ENCODE measurements around the gene CCNL2. TPM values are rescaled to one million over a fixed set of nuclear protein-coding genes. Genes with fewer than 3 reads are reported as not detected.

The CCNL2 gene
- total and polyA plus RNA-seq, 4 donors = 46.4 to 170 (median 104) TPM

DNA sequence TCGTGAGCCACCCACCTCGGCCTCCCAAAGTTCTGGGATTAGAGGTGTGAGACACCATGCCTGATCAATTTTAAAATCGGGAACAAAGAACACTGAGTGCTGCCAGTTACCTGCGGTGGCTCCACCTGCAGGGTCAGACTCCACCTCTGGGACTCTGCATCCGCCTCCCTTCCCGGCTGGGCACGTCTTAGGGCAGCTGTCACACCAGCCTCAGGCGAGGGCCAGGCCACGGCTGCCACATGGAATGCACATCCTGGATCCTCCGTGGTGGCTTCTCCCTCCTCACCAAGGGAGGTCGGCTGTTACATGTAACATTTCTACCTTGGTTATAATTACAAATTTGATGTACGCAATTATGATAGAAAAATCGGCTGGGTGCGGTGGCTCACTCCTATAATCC lies 34.9 kb downstream of the CCNL2 start:
- H3K27ac ChIP-seq (ENCODE audit: low read depth in 1 of 2, low read length in 2 of 2) = no peak overlapping the region
- 79% methylated on average over 14 of the region's 14 CpGs for WGBS
- H3K4me1 ChIP-seq (ENCODE audit: control insufficient read depth in 4 of 4, insufficient read depth in 4 of 4, low read length in 3 of 4) = no peaks in the 10 kb centered on the region
- no peak overlapping the region for H3K9ac ChIP-seq (ENCODE audit: low read depth in 1 of 2, low read length in 2 of 2)
- TF ChIP-seq TAF1 (conservative IDR thresholded peaks at IDR 0.05) (no peak), HNF4G (IDR thresholded peaks at IDR 0.05) (no peak), JUND (IDR thresholded peaks at IDR 0.05) (no peak), FOXA2 (IDR thresholded peaks at IDR 0.05) (no peak), NR2F2 (IDR thresholded peaks at IDR 0.05) (no peak), RAD21 (IDR thresholded peaks at IDR 0.05) (no peak), RXRA (IDR thresholded peaks at IDR 0.05) (no peak), YY1 (IDR thresholded peaks at IDR 0.05) (no peak), EGR1 (IDR thresholded peaks at IDR 0.05; ENCODE audit: low read depth in 2 of 2) (no peak), SP1 (IDR thresholded peaks at IDR 0.05) (no peak), FOXA1 (IDR thresholded peaks at IDR 0.05) (no peak)
- TF ChIP-seq, protein P1, sequence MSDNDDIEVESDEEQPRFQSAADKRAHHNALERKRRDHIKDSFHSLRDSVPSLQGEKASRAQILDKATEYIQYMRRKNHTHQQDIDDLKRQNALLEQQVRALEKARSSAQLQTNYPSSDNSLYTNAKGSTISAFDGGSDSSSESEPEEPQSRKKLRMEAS (IDR thresholded peaks at IDR 0.05) = no peak
- TF ChIP-seq, protein P2, sequence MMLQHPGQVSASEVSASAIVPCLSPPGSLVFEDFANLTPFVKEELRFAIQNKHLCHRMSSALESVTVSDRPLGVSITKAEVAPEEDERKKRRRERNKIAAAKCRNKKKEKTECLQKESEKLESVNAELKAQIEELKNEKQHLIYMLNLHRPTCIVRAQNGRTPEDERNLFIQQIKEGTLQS (IDR thresholded peaks at IDR 0.05) = no peak
- TF ChIP-seq, protein P3, sequence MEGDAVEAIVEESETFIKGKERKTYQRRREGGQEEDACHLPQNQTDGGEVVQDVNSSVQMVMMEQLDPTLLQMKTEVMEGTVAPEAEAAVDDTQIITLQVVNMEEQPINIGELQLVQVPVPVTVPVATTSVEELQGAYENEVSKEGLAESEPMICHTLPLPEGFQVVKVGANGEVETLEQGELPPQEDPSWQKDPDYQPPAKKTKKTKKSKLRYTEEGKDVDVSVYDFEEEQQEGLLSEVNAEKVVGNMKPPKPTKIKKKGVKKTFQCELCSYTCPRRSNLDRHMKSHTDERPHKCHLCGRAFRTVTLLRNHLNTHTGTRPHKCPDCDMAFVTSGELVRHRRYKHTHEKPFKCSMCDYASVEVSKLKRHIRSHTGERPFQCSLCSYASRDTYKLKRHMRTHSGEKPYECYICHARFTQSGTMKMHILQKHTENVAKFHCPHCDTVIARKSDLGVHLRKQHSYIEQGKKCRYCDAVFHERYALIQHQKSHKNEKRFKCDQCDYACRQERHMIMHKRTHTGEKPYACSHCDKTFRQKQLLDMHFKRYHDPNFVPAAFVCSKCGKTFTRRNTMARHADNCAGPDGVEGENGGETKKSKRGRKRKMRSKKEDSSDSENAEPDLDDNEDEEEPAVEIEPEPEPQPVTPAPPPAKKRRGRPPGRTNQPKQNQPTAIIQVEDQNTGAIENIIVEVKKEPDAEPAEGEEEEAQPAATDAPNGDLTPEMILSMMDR (IDR thresholded peaks at IDR 0.05; ENCODE audit: low read depth, low read length, missing input control) = no peak
- TF ChIP-seq, protein P4, sequence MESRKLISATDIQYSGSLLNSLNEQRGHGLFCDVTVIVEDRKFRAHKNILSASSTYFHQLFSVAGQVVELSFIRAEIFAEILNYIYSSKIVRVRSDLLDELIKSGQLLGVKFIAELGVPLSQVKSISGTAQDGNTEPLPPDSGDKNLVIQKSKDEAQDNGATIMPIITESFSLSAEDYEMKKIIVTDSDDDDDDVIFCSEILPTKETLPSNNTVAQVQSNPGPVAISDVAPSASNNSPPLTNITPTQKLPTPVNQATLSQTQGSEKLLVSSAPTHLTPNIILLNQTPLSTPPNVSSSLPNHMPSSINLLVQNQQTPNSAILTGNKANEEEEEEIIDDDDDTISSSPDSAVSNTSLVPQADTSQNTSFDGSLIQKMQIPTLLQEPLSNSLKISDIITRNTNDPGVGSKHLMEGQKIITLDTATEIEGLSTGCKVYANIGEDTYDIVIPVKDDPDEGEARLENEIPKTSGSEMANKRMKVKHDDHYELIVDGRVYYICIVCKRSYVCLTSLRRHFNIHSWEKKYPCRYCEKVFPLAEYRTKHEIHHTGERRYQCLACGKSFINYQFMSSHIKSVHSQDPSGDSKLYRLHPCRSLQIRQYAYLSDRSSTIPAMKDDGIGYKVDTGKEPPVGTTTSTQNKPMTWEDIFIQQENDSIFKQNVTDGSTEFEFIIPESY (IDR thresholded peaks at IDR 0.05) = no peak
- TF ChIP-seq, protein P5, sequence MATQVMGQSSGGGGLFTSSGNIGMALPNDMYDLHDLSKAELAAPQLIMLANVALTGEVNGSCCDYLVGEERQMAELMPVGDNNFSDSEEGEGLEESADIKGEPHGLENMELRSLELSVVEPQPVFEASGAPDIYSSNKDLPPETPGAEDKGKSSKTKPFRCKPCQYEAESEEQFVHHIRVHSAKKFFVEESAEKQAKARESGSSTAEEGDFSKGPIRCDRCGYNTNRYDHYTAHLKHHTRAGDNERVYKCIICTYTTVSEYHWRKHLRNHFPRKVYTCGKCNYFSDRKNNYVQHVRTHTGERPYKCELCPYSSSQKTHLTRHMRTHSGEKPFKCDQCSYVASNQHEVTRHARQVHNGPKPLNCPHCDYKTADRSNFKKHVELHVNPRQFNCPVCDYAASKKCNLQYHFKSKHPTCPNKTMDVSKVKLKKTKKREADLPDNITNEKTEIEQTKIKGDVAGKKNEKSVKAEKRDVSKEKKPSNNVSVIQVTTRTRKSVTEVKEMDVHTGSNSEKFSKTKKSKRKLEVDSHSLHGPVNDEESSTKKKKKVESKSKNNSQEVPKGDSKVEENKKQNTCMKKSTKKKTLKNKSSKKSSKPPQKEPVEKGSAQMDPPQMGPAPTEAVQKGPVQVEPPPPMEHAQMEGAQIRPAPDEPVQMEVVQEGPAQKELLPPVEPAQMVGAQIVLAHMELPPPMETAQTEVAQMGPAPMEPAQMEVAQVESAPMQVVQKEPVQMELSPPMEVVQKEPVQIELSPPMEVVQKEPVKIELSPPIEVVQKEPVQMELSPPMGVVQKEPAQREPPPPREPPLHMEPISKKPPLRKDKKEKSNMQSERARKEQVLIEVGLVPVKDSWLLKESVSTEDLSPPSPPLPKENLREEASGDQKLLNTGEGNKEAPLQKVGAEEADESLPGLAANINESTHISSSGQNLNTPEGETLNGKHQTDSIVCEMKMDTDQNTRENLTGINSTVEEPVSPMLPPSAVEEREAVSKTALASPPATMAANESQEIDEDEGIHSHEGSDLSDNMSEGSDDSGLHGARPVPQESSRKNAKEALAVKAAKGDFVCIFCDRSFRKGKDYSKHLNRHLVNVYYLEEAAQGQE (IDR thresholded peaks at IDR 0.05) = no peak
- no peaks in the 10 kb centered on the region for H3K27me3 ChIP-seq (ENCODE audit: control insufficient read depth in 4 of 4, insufficient read depth in 4 of 4, low read length in 3 of 4)
- no peak overlapping the region for H3K4me3 ChIP-seq (ENCODE audit: low read depth in 1 of 3, low read length in 3 of 3)
- DNase-seq (ENCODE audit: low spot score) = no peak
- no peaks in the 10 kb centered on the region for H3K9me3 ChIP-seq (ENCODE audit: control insufficient read depth in 4 of 4, low read length in 3 of 4)
- no peaks in the 10 kb centered on the region for H3K36me3 ChIP-seq (ENCODE audit: control insufficient read depth in 4 of 4, insufficient read depth in 3 of 4, low read depth in 1 of 4, low read length in 3 of 4)

DNA sequence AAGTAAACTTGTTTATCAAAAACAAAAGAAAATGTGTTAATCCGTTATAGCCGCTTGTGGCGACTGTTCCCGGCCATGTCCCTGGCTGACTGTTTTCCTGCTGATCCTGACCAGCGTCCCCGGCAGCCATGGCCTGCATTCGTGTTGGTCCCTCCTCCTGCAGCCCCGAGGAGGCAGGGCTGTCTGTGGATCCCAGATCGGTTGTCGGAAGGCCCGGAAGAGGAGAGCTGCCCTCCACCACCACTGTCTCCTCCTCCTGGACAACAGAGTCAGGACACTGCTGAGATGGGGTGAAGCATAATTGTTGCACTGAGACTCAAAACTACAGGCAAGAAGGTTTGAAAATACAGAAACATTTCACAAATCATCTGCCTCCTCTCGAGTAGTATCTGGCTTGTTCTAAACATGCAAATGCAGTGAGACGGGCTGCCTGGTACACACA lies 37.1 kb downstream of the CCNL2 start:
- TF ChIP-seq FOXA2 (IDR thresholded peaks at IDR 0.05) (no peak), EGR1 (IDR thresholded peaks at IDR 0.05; ENCODE audit: low read depth in 2 of 2) (no peak)
- TF ChIP-seq, protein P2 (IDR thresholded peaks at IDR 0.05) = no peak
- TF ChIP-seq, protein P5 (IDR thresholded peaks at IDR 0.05) = no peak
- no peak overlapping the region for H3K9ac ChIP-seq (ENCODE audit: low read depth in 1 of 2, low read length in 2 of 2)

More for the DNA sequence above, 37.1 kb downstream of the CCNL2 start:
- no peaks in the 10 kb centered on the region for H3K27me3 ChIP-seq (ENCODE audit: control insufficient read depth in 4 of 4, insufficient read depth in 4 of 4, low read length in 3 of 4)
- no peaks in the 10 kb centered on the region for H3K9me3 ChIP-seq (ENCODE audit: control insufficient read depth in 4 of 4, low read length in 3 of 4)
- WGBS = 39% methylated on average over 13 of the region's 13 CpGs
- no peaks in the 10 kb centered on the region for H3K4me1 ChIP-seq (ENCODE audit: control insufficient read depth in 4 of 4, insufficient read depth in 4 of 4, low read length in 3 of 4)
- no peak overlapping the region for H3K27ac ChIP-seq (ENCODE audit: low read depth in 1 of 2, low read length in 2 of 2)
- no peaks in the 10 kb centered on the region for H3K36me3 ChIP-seq (ENCODE audit: control insufficient read depth in 4 of 4, insufficient read depth in 3 of 4, low read depth in 1 of 4, low read length in 3 of 4)
- no peak for DNase-seq (ENCODE audit: low spot score)
- H3K4me3 ChIP-seq (ENCODE audit: low read depth in 1 of 3, low read length in 3 of 3) = no peak overlapping the region
